Coronary artery (tissue), 2 donors: ENCODE results near the gene ZCCHC17.

Experiments used
- DNase-seq: peaks from one replicate; pipeline ENCODE4 v3.0.0-alpha.2; 2017; ENCODE audit warnings: low spot score
- H3K27ac ChIP-seq, 2 donors: fragments of 200-600 bp; sonication (generic); one replicate each; pipeline ENCODE4 v1.5.1; 2016 to 2019
- H3K4me3 ChIP-seq: fragments of 200-600 bp; sonication (generic); 2 replicates; pipeline ENCODE4 v1.5.1; 2016; ENCODE audit warnings: mild to moderate bottlenecking, moderate library complexity
- CTCF ChIP-seq: fragments of 200-600 bp; sonication (generic); IDR thresholded peaks from one replicate; pipeline ENCODE4 v1.5.1; 2019; ENCODE audit warnings: antibody characterized with exemption

Gene ZCCHC17

GRCh38 chr1:31348449-31348848, 51.6 kb downstream of the ZCCHC17 start:
- no peak overlapping the region for H3K27ac ChIP-seq
- DNase-seq: no peak
- no peak overlapping the region for H3K4me3 ChIP-seq
- TF ChIP-seq CTCF: no peak

- DNase-seq: no peak
Measured at GRCh38 chr1:31354283-31354682, 57.5 kb downstream of the ZCCHC17 start.

GRCh38 chr1:31356427-31356826, 59.6 kb downstream of the ZCCHC17 start:
- TF ChIP-seq CTCF: no peak

More at GRCh38 chr1:31354283-31354682, 57.5 kb downstream of the ZCCHC17 start:
- H3K27ac ChIP-seq: no peak overlapping the region
- H3K4me3 ChIP-seq: no peak overlapping the region
- TF ChIP-seq CTCF: no peak

GRCh38 chr1:31361607-31362006, 64.8 kb downstream of the ZCCHC17 start:
- no peak for TF ChIP-seq CTCF
- no peak for DNase-seq
- Histone ChIP-seq H3K4me3 (no peak overlapping the region), H3K27ac (no peak overlapping the region)

More at GRCh38 chr1:31356427-31356826, 59.6 kb downstream of the ZCCHC17 start:
- DNase-seq: no peak
- Histone ChIP-seq H3K27ac (no peak overlapping the region), H3K4me3 (no peak overlapping the region)

- H3K27ac ChIP-seq: no peak overlapping the region
- no peak for DNase-seq
- no peak for TF ChIP-seq CTCF
- no peak overlapping the region for H3K4me3 ChIP-seq
Measured at GRCh38 chr1:31362032-31362431, 65.2 kb downstream of the ZCCHC17 start.

GRCh38 chr1:31364561-31365250, 67.9 kb downstream of the ZCCHC17 start:
- DNase-seq: no peak
- no peak overlapping the region for H3K4me3 ChIP-seq
- no peak overlapping the region for H3K27ac ChIP-seq
- TF ChIP-seq CTCF: no peak

GRCh38 chr1:31366796-31367195, 70.0 kb downstream of the ZCCHC17 start:
- TF ChIP-seq CTCF: no peak
- H3K27ac ChIP-seq: no peak overlapping the region
- H3K4me3 ChIP-seq: no peak overlapping the region
- DNase-seq: no peak
